HG02571 (cell line): ENCODE measurements around the gene ASB16.

Experiments used
- ATAC-seq: cut with Tn5 transposase; IDR thresholded peaks from one replicate; pipeline ENCODE4 v1.9.1; 2021; ENCODE audit warnings: mild to moderate bottlenecking, moderate library complexity; ENCODE audit not compliant: unreplicated experiment

The ASB16 gene

DNA sequence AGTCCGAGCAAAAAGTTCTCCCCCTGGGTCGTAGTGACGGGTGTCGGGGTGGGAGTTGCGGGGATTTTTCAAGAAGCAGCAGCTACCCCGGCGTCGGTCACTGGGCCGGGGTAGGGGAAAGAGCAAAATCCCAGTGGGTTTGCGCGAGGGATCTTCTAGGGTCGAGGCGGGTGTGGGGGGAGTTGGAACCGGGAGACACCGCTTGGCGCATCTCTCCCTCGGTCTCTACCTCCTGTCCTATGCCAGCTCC, 51.3 kb downstream of the ASB16 start:
- ATAC-seq, result no peak

DNA sequence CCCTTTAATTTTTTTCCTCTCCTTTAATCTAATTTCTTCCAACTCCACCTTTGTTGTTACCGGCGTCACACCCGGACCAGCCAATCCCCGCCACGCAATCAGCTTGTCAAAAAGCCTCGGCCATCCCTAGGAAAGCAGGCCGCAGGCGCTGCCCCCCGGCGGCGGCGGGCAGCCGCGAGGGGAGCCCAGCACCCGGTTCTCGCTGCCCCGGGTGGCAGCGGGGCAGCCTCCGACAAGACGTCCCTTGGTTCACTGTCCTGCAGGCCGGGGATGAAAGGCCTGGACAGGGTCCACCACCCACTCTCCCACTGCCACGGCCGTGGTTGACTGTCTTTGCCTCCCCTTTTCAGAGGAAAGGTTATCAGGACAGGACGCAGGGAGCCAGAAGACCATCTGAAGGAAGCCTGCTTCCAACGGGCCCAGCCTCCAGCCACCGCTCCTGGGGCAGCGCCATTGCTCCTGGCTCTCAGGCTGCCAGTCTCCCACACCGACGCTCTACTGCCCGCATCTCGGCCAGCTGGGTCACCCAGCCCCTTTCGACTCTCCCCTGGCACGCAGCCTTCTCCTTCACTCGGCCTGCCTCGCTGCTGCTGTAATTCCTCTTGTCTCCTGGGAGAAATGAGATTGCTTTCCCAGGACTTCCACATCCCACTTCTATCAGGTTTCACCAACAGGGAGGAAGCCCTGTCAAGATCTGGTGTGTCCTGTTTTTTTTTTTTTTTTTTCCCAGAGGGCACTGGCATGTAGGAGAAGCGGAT, 51.8 kb downstream of the ASB16 start:
- no peak for ATAC-seq

- no peak for ATAC-seq
These were observed 53.1 kb downstream of the ASB16 start for GRCh38 chr17:44223541-44224071.
